H1 (cell line): ENCODE results near the gene UGGT1. TPM values are rescaled to one million over a fixed set of nuclear protein-coding genes. Genes with fewer than 3 reads are reported as not detected.

ENCODE experiments used
- CTCF ChIA-PET: fragments of 300-600 bp; sonication (Branson Sonifier 250); formaldehyde crosslinking; loops from one replicate; lab custom pipeline; 2021; ENCODE audit not compliant: partially characterized antibody; lab: Charles Lee
- POLR2A ChIA-PET: fragments of 300-600 bp; sonication (Branson Sonifier 250); formaldehyde crosslinking; loops from one replicate; lab custom pipeline; 2021; ENCODE audit warnings: inconsistent platforms; ENCODE audit not compliant: partially characterized antibody; lab: Charles Lee
- DNase-seq, 2 experiments: peaks; one replicate each; pipeline versions ENCODE4 v3.0.0 to v3.0.0-alpha.2; 2010 to 2022; ENCODE audit warnings: low spot score in 2 of 2, low read depth in 1 of 2, mixed read lengths in 1 of 2
- FAIRE-seq: peaks from 2 replicates; lab custom pipeline; 2011; peaks lifted over from hg19 to GRCh38; lab: Jason Lieb, UNC
- H2AFZ ChIP-seq: 2 replicates; pipeline ENCODE4 v1.8.1; 2012; ENCODE audit warnings: low read length, inconsistent platforms
- H2AK5ac ChIP-seq: 2 replicates; pipeline ENCODE4 v1.6.1; 2013; ENCODE audit warnings: low read depth, low read length
- H2BK120ac ChIP-seq: replicated peaks from 2 replicates; pipeline ENCODE3; 2013; ENCODE audit warnings: low read depth, low read length, inconsistent platforms
- H2BK12ac ChIP-seq: 2 replicates; pipeline ENCODE4 v1.6.1; 2013; ENCODE audit warnings: low read depth, low read length
- H2BK15ac ChIP-seq: 2 replicates; pipeline ENCODE4 v1.6.1; 2013; ENCODE audit warnings: low read length
- H2BK20ac ChIP-seq: 2 replicates; pipeline ENCODE4 v1.6.1; 2013; ENCODE audit warnings: low read length
- H2BK5ac ChIP-seq: 2 replicates; pipeline ENCODE4 v1.6.1; 2013; ENCODE audit warnings: low read depth, low read length
- H3K14ac ChIP-seq: 2 replicates; pipeline ENCODE4 v1.6.1; 2013; ENCODE audit warnings: inconsistent platforms; ENCODE audit not compliant: insufficient read length
- H3K18ac ChIP-seq: 2 replicates; pipeline ENCODE4 v1.6.1; 2013; ENCODE audit warnings: low read length; ENCODE audit errors: extremely low read depth
- H3K23ac ChIP-seq: 2 replicates; pipeline ENCODE4 v1.6.1; 2013; ENCODE audit warnings: inconsistent platforms; ENCODE audit not compliant: insufficient read length
- H3K23me2 ChIP-seq: 2 replicates; pipeline ENCODE4 v1.6.1; 2013; ENCODE audit warnings: low read depth, low read length
- H3K27ac ChIP-seq: 2 replicates; pipeline ENCODE4 v1.6.1; 2011; ENCODE audit warnings: low read depth, low read length, inconsistent platforms
- H3K27me3 ChIP-seq, 4 experiments: replicated peaks in 1 of 4; 1 replicate in 1 of 4; 2 replicates in 3 of 4; pipeline versions ENCODE4 v1.6.1 to v1.8.1; 2011 to 2013; ENCODE audit warnings: low read length in 3 of 4, mild to moderate bottlenecking in 3 of 4, inconsistent platforms in 2 of 4, mixed read lengths in 2 of 4, moderate library complexity in 1 of 4; ENCODE audit not compliant: control insufficient read depth in 3 of 4, insufficient read depth in 3 of 4; ENCODE audit errors: extremely low read depth in 1 of 4
- H3K36me3 ChIP-seq, 4 experiments: 2 replicates each; pipeline versions ENCODE4 v1.6.1 to v1.8.1; 2011 to 2013; ENCODE audit warnings: mild to moderate bottlenecking in 4 of 4, low read length in 3 of 4, moderate library complexity in 2 of 4, control low read depth in 1 of 4, inconsistent platforms in 1 of 4; ENCODE audit not compliant: insufficient read depth in 4 of 4, control insufficient read depth in 2 of 4
- H3K4ac ChIP-seq: replicated peaks from 2 replicates; pipeline ENCODE3; 2013; ENCODE audit warnings: low read length, low read depth, mixed read lengths, inconsistent platforms; ENCODE audit not compliant: insufficient read length
- H3K4me1 ChIP-seq, 4 experiments: replicated peaks in 1 of 4; 1 replicate in 1 of 4; 2 replicates in 3 of 4; pipeline versions ENCODE4 v1.6.1 to v1.8.1; 2011 to 2013; ENCODE audit warnings: low read length in 3 of 4, inconsistent platforms in 2 of 4, mixed read lengths in 1 of 4; ENCODE audit not compliant: insufficient read depth in 4 of 4, control insufficient read depth in 3 of 4
- H3K4me2 ChIP-seq, 2 experiments: 2 replicates each; pipeline versions ENCODE4 v1.6.1 to v1.8.1; 2011 to 2013; ENCODE audit warnings: low read depth in 2 of 2, low read length in 2 of 2, control low read depth in 1 of 2, inconsistent platforms in 1 of 2, mild to moderate bottlenecking in 1 of 2; ENCODE audit not compliant: insufficient read depth in 1 of 2
- H3K4me3 ChIP-seq, 4 experiments: fragments of 200-600, 300-600 bp in 1 of 4; sonication (generic), shearing (Covaris generic), sonication (Bioruptor Twin) in 1 of 4; 2 replicates each; pipeline versions ENCODE4 v1.5.1 to v1.8.1; 2011 to 2016; ENCODE audit warnings: low read length in 4 of 4, low read depth in 3 of 4, control low read depth in 2 of 4, inconsistent platforms in 2 of 4, mild to moderate bottlenecking in 2 of 4, mixed read lengths in 1 of 4, moderate library complexity in 1 of 4; ENCODE audit not compliant: insufficient read depth in 2 of 4; ENCODE audit errors: extremely low read depth in 1 of 4
- H3K56ac ChIP-seq: replicated peaks from 2 replicates; pipeline ENCODE3; 2013; ENCODE audit warnings: low read depth, mild to moderate bottlenecking, mixed read lengths, low read length, inconsistent platforms; ENCODE audit not compliant: insufficient read length
- H3K79me1 ChIP-seq: 2 replicates; pipeline ENCODE4 v1.6.1; 2013; ENCODE audit warnings: low read depth, low read length, control low read depth
- H3K79me2 ChIP-seq, 2 experiments: 2 replicates each; pipeline versions ENCODE4 v1.6.1 to v1.8.1; 2012 to 2013; ENCODE audit warnings: low read length in 2 of 2, mild to moderate bottlenecking in 2 of 2, inconsistent platforms in 1 of 2; ENCODE audit not compliant: insufficient read depth in 2 of 2, control insufficient read depth in 1 of 2
- H3K9ac ChIP-seq, 4 experiments: replicated peaks in 1 of 4; 1 replicate in 1 of 4; 2 replicates in 3 of 4; pipeline versions ENCODE4 v1.6.1 to v1.8.1; 2011 to 2013; ENCODE audit warnings: low read depth in 3 of 4, low read length in 3 of 4, control low read depth in 2 of 4, mild to moderate bottlenecking in 2 of 4, moderate library complexity in 2 of 4, inconsistent platforms in 1 of 4; ENCODE audit errors: extremely low read depth in 1 of 4
- H3K9me3 ChIP-seq, 2 experiments: 2 replicates each; pipeline versions ENCODE4 v1.6.1 to v1.8.1; 2012 to 2013; ENCODE audit warnings: mild to moderate bottlenecking in 2 of 2, moderate library complexity in 2 of 2, control low read depth in 1 of 2, inconsistent platforms in 1 of 2, low read depth in 1 of 2, low read length in 1 of 2, mixed read lengths in 1 of 2; ENCODE audit not compliant: insufficient read depth in 2 of 2
- H4K20me1 ChIP-seq, 2 experiments: replicated peaks in 1 of 2; 2 replicates each; pipeline versions ENCODE3 to v1.8.1; 2011 to 2013; ENCODE audit warnings: inconsistent platforms in 2 of 2, low read length in 2 of 2, mild to moderate bottlenecking in 1 of 2; ENCODE audit not compliant: insufficient read depth in 2 of 2, control insufficient read depth in 1 of 2
- H4K5ac ChIP-seq: 2 replicates; pipeline ENCODE4 v1.6.1; 2013; ENCODE audit warnings: low read length, low read depth, mixed read lengths, inconsistent platforms; ENCODE audit not compliant: insufficient read length
- H4K8ac ChIP-seq: 2 replicates; pipeline ENCODE4 v1.8.0; 2013; ENCODE audit warnings: mild to moderate bottlenecking, moderate library complexity, low read length, inconsistent platforms; ENCODE audit not compliant: insufficient read depth; ENCODE audit errors: extremely low read depth
- H4K91ac ChIP-seq: replicated peaks from 2 replicates; pipeline ENCODE3; 2013; ENCODE audit warnings: low read length, mixed read lengths, inconsistent platforms; ENCODE audit not compliant: insufficient read length
- BCL11A ChIP-seq, 2 experiments: IDR thresholded peaks; one replicate each; pipeline ENCODE4 v1.6.1; 2011; ENCODE audit warnings: low read depth in 2 of 2, low read length in 2 of 2, mild to moderate bottlenecking in 2 of 2
- CBX8 ChIP-seq: fragments of 300-800, 300-1000 bp; sonication (generic); IDR thresholded peaks from 2 replicates; pipeline ENCODE4 v1.7.1; 2016; ENCODE audit warnings: low read depth, low read length, borderline replicate concordance
- CHD2 ChIP-seq: IDR thresholded peaks from 2 replicates; pipeline ENCODE4 v1.6.1; 2012; ENCODE audit warnings: low read length, improper control_type of control experiment
- E2F6 ChIP-seq: IDR thresholded peaks from 2 replicates; pipeline ENCODE4 v1.6.1; 2012; ENCODE audit warnings: inconsistent platforms
- MAFK ChIP-seq: IDR thresholded peaks from 2 replicates; pipeline ENCODE4 v1.6.1; 2012; ENCODE audit warnings: low read depth, mild to moderate bottlenecking, improper control_type of control experiment, low read length
- PHF8 ChIP-seq: fragments of 200-600 bp; sonication (generic); conservative IDR thresholded peaks from 2 replicates; pipeline ENCODE4 v1.7.1; 2012; ENCODE audit warnings: low read depth, mild to moderate bottlenecking, inconsistent platforms, low read length, moderate library complexity
- POU5F1 ChIP-seq: IDR thresholded peaks from 2 replicates; pipeline ENCODE4 v1.6.1; 2011; ENCODE audit warnings: low read depth, mild to moderate bottlenecking, low read length, moderate library complexity
- RAD21 ChIP-seq, 2 experiments: IDR thresholded peaks in 1 of 2; conservative IDR thresholded peaks in 1 of 2; 2 replicates each; pipeline ENCODE4 v1.6.1; 2011; ENCODE audit warnings: low read depth in 2 of 2, low read length in 2 of 2, improper control_type of control experiment in 1 of 2, inconsistent platforms in 1 of 2, mild to moderate bottlenecking in 1 of 2, moderate library complexity in 1 of 2
- RNF2 ChIP-seq: fragments of 200-900, 300-1000 bp; sonication (generic); IDR thresholded peaks from 2 replicates; pipeline ENCODE4 v1.7.1; 2016; ENCODE audit warnings: borderline replicate concordance, low read depth, mild to moderate bottlenecking, antibody characterized with exemption, low read length; ENCODE audit not compliant: poor library complexity, severe bottlenecking; ENCODE audit errors: missing control alignments
- SIRT6 ChIP-seq: IDR thresholded peaks from one replicate; pipeline ENCODE4 v1.7.1; 2012; ENCODE audit warnings: low read length, inconsistent platforms
- SRF ChIP-seq: IDR thresholded peaks from 2 replicates; pipeline ENCODE4 v1.6.1; 2011; ENCODE audit warnings: mild to moderate bottlenecking, low read depth, low read length, moderate library complexity
- TAF7 ChIP-seq: optimal IDR thresholded peaks from 2 replicates; pipeline ENCODE3; 2011; ENCODE audit warnings: low read depth, mild to moderate bottlenecking, inconsistent platforms, low read length, moderate library complexity, borderline replicate concordance
- TCF12 ChIP-seq: IDR thresholded peaks from 2 replicates; pipeline ENCODE4 v1.6.1; 2011; ENCODE audit warnings: low read depth, mild to moderate bottlenecking, low read length
- WGBS, 2 experiments: shearing (Covaris generic) in 1 of 2; methylation state at CpG; one replicate each; pipeline versions ENCODE4 v1.1.6 to v1.1.7; 2013 to 2015; ENCODE audit warnings: low lambda C conversion rate in 2 of 2, mixed read lengths in 2 of 2, inconsistent platforms in 1 of 2, low coverage in 1 of 2, missing lambda C conversion rate in 1 of 2; ENCODE audit not compliant: insufficient replicate concordance in 2 of 2, insufficient coverage in 1 of 2, insufficient read length in 1 of 2; ENCODE audit errors: extremely low coverage in 1 of 2, missing lambda C conversion rate in 1 of 2; 5-methylcytosine and 5-hydroxymethylcytosine counted together
- polyA plus RNA-seq, 7 experiments: library from polyadenylated mRNA; depleted of rRNA in 3 of 7; stranded (reverse) in 5 of 7; unstranded in 2 of 7; fragments of >200 nt in 5 of 7; fragments of 200-250 nt in 2 of 7; gene quantifications; 1 replicate in 5 of 7; 2 replicates in 1 of 7; 4 replicates in 1 of 7; pipeline versions ENCODE4 v1.2.1 to v1.2.3, GENCODE V29; 2011 to 2013; ENCODE audit warnings: missing spikeins in 2 of 7, mixed read lengths in 2 of 7
- total RNA-seq: library from RNA; stranded (reverse); fragmentation: NEBNext Ultra II Directional; extraction: Animal tissue kit (Norgen Biotek cat#: 25700); gene quantifications from 2 replicates; pipeline ENCODE4 v1.2.1, GENCODE V29; 2021

UGGT1 gene
- total and polyA plus RNA-seq, 2 of the 8 experiments (the other 6 are each of a cell fraction or from before 2014, with no cell fraction given) = 14.9 to 57.3 TPM

- Histone ChIP-seq H3K4me3 (no peak overlapping the region), H3K23me2 (no peaks in the 10 kb centered on the region), H3K23ac (no peak overlapping the region), H3K36me3 (peaks cover 19 to 67% (median 45%) of the 10 kb centered on the region in 4 experiments), H3K79me2 (no peaks in the 10 kb centered on the region), H2BK120ac (no peak overlapping the region), H3K27ac (no peak overlapping the region), H3K56ac (no peak overlapping the region), H2BK20ac (no peak overlapping the region), H3K18ac (no peak overlapping the region), H2BK5ac (no peak overlapping the region), H3K9ac (no peak overlapping the region), H3K27me3 (no peaks in the 10 kb centered on the region), H2AK5ac (no peak overlapping the region), H4K91ac (no peak overlapping the region), H3K14ac (no peak overlapping the region), H3K4me2 (no peak overlapping the region), H3K79me1 (no peaks in the 10 kb centered on the region), H4K8ac (no peak overlapping the region), H4K5ac (no peak overlapping the region), H3K9me3 (0 out of 4 replicates have a peak, but pooled peaks cover 0 to 2% of the 10 kb centered on the region in 2 experiments), H2BK15ac (no peak overlapping the region), H2BK12ac (no peak overlapping the region), H3K4me1 (no peaks in the 10 kb centered on the region), H2AFZ (no peak overlapping the region), H4K20me1 (peaks cover 0 to 3% of the 10 kb centered on the region in 2 experiments), H3K4ac (no peak overlapping the region)
- DNase-seq = no peak
- POLR2A ChIA-PET = interaction anchor here (0.6 kb wide), 1 partner anchor 624 kb away, joined by 3 read pairs; no protein-coding TSS in a partner anchor
- CTCF ChIA-PET = interaction anchor here (0.7 to 1.4 kb wide), 2 partner anchors 37 to 551 kb away, joined by 3 to 4 read pairs; no protein-coding TSS in a partner anchor
- no peak for FAIRE-seq
- WGBS, 2 experiments = 98% methylated on average over 5 of the region's 5 CpGs; no CpG with 5 or more reads in 1 of the 2 experiments
- TF ChIP-seq CHD2 (no peak), SIRT6 (no peak), TCF12 (no peak), POU5F1 (no peak), PHF8 (no peak), CBX8 (no peak), BCL11A (IDR thresholded peaks at IDR 0.05; ENCODE audit: low read depth in 2 of 2, low read length in 2 of 2) (no peak), RAD21 (IDR thresholded peaks at IDR 0.05 in 1 of 2, conservative IDR thresholded peaks at IDR 0.05 in 1 of 2; ENCODE audit: low read depth in 2 of 2, low read length in 2 of 2) (no peak), E2F6 (no peak), RNF2 (no peak), SRF (no peak), MAFK (no peak), TAF7 (no peak)
These were observed 43.6 kb downstream of the UGGT1 start for GRCh38 chr2:128134573-128134972.
